A673 (cell line): ENCODE results near the gene KLK11. TPM values are rescaled to one million over a fixed set of nuclear protein-coding genes. Genes with fewer than 3 reads are reported as not detected.

Experiments used
- BruUV-seq: library from RNA; stranded (reverse); fragments of 400-500 nt; replicated peaks from 2 replicates; lab custom pipeline; 2021; lab: Mats Ljungman, UMichigan
- CTCF ChIA-PET: fragments of 300-600 bp; sonication (Branson Sonifier 250); formaldehyde crosslinking; loops from one replicate; lab custom pipeline; 2022; ENCODE audit warnings: antibody characterized with exemption; lab: Charles Lee
- POLR2A ChIA-PET: fragments of 300-600 bp; sonication (Branson Sonifier 250); formaldehyde crosslinking; loops from one replicate; lab custom pipeline; 2022; ENCODE audit warnings: antibody characterized with exemption; ENCODE audit not compliant: low non-redundant PET; lab: Charles Lee
- DNase-seq: peaks from one replicate; pipeline ENCODE4 v3.0.0-alpha.2; 2015; ENCODE audit warnings: low spot score
- H3K27ac ChIP-seq: fragments of 200-600 bp; sonication (generic); 2 replicates; pipeline ENCODE4 v1.5.1; 2016; ENCODE audit warnings: mixed run types, low read depth, mild to moderate bottlenecking, mixed read lengths, antibody characterized with exemption, low read length; ENCODE audit not compliant: poor library complexity, severe bottlenecking
- H3K27me3 ChIP-seq: fragments of 200-600 bp; sonication (generic); replicated peaks from 2 replicates; pipeline ENCODE4 v1.6.1; 2017; ENCODE audit warnings: mixed run types, low read depth, mild to moderate bottlenecking, mixed read lengths, antibody characterized with exemption, low read length; ENCODE audit not compliant: insufficient read depth, poor library complexity
- H3K36me3 ChIP-seq: fragments of 200-600 bp; sonication (generic); 2 replicates; pipeline ENCODE4 v1.6.1; 2016; ENCODE audit warnings: mixed run types, mild to moderate bottlenecking, mixed read lengths, antibody characterized with exemption, low read length; ENCODE audit not compliant: insufficient read depth, poor library complexity, severe bottlenecking
- H3K4me1 ChIP-seq: fragments of 200-600 bp; sonication (generic); 2 replicates; pipeline ENCODE4 v1.6.1; 2017; ENCODE audit warnings: mixed run types, mild to moderate bottlenecking, mixed read lengths, antibody characterized with exemption, low read length; ENCODE audit not compliant: insufficient read depth, poor library complexity, severe bottlenecking
- H3K4me3 ChIP-seq: fragments of 200-600 bp; sonication (generic); 2 replicates; pipeline ENCODE4 v1.5.1; 2016; ENCODE audit warnings: low read depth, mixed run types, mild to moderate bottlenecking, mixed read lengths, low read length; ENCODE audit not compliant: poor library complexity, severe bottlenecking
- H3K9me3 ChIP-seq: fragments of 200-600 bp; sonication (generic); 2 replicates; pipeline ENCODE4 v1.6.1; 2016; ENCODE audit warnings: mixed run types, low read depth, mild to moderate bottlenecking, mixed read lengths, antibody characterized with exemption, low read length; ENCODE audit not compliant: poor library complexity, severe bottlenecking
- CTCF ChIP-seq: fragments of 300-800, 200-600 bp; sonication (generic); conservative IDR thresholded peaks from 2 replicates; pipeline ENCODE4 v1.5.1; 2017; ENCODE audit warnings: low read depth, mild to moderate bottlenecking, antibody characterized with exemption, low read length, moderate library complexity, mixed read lengths
- EZH2 ChIP-seq: fragments of 200-600 bp; sonication (generic); IDR thresholded peaks from 2 replicates; pipeline ENCODE4 v1.6.1; 2017; ENCODE audit warnings: borderline replicate concordance, low read depth, mild to moderate bottlenecking, mixed read lengths, antibody characterized with exemption, low read length; ENCODE audit not compliant: poor library complexity, severe bottlenecking
- intact Hi-C: fragments of 100-400 bp; cut with micrococcal nuclease; formaldehyde crosslinking; loops from one replicate; pipeline ENCODE4 v1.10.0; 2022; ENCODE audit not compliant: unreplicated experiment
- total RNA-seq: library from RNA; stranded (reverse); gene quantifications from 2 replicates; pipeline ENCODE4 v1.2.3, GENCODE V29; 2021

The KLK11 gene
- total RNA-seq, 1 experiment from 2014 or later: not detected

GRCh38 chr19:50975766-50976165, 50.6 kb downstream of the KLK11 start:
- no peak overlapping the region for H3K4me3 ChIP-seq
- peaks cover 42% of the 10 kb centered on the region for H3K27me3 ChIP-seq
- TF ChIP-seq EZH2: no peak
- TF ChIP-seq CTCF: no peak
- ChIA-PET CTCF (no interaction called here), POLR2A (no interaction called here)
- no peak overlapping the region for H3K27ac ChIP-seq
- intact Hi-C loops: no loop called here
- no peaks in the 10 kb centered on the region for H3K9me3 ChIP-seq
- no peaks in the 10 kb centered on the region for H3K36me3 ChIP-seq
- no peak for DNase-seq
- BruUV-seq: no TSS peak
- no peaks in the 10 kb centered on the region for H3K4me1 ChIP-seq

GRCh38 chr19:50974702-50975556, 51.5 kb downstream of the KLK11 start:
- no peak overlapping the region for H3K4me3 ChIP-seq
- no peaks in the 10 kb centered on the region for H3K9me3 ChIP-seq
- no peak for TF ChIP-seq EZH2
- no peak overlapping the region for H3K27ac ChIP-seq
- no peaks in the 10 kb centered on the region for H3K36me3 ChIP-seq
- peaks cover 40% of the 10 kb centered on the region for H3K27me3 ChIP-seq
- BruUV-seq: no TSS peak
- CTCF ChIA-PET: interaction anchor here (0.7 kb wide), 1 partner anchor 39 kb away, joined by 3 read pairs; no protein-coding TSS in a partner anchor
- POLR2A ChIA-PET: no interaction called here
- no peak for DNase-seq
- intact Hi-C loops: no loop called here
- H3K4me1 ChIP-seq: no peaks in the 10 kb centered on the region

- no peak for TF ChIP-seq CTCF
- no peak for TF ChIP-seq EZH2
- Histone ChIP-seq H3K4me1 (no peaks in the 10 kb centered on the region), H3K27ac (no peak overlapping the region), H3K4me3 (no peak overlapping the region), H3K36me3 (no peaks in the 10 kb centered on the region), H3K9me3 (no peaks in the 10 kb centered on the region), H3K27me3 (peaks cover 35% of the 10 kb centered on the region)
- ChIA-PET POLR2A (interaction anchor here (0.6 kb wide), 1 partner anchor 47 kb away, joined by 5 read pairs; no protein-coding TSS in a partner anchor), CTCF (interaction anchor here (0.6 kb wide), 1 partner anchor 122 kb away, joined by 6 read pairs; no protein-coding TSS in a partner anchor)
- no peak for DNase-seq
- intact Hi-C loops: no loop called here
- BruUV-seq: no TSS peak
Observed at GRCh38 chr19:50972795-50973376, 53.5 kb downstream of the KLK11 start.

Other genes starting within 250 kb of the KLK11 start
- not detected in 2 replicates for gene ACP4, start 236.2 kb downstream of the KLK11 start, total RNA-seq
- gene KLK1, start 202.8 kb downstream of the KLK11 start, total RNA-seq: 0.68 TPM in 1 of 2 replicates, not detected in the other
- gene KLK15, start 193.0 kb downstream of the KLK11 start, total RNA-seq: not detected in 2 replicates
- not detected in 2 replicates for gene KLK3, start 171.7 kb downstream of the KLK11 start, total RNA-seq
- gene KLK2, start 153.2 kb downstream of the KLK11 start, total RNA-seq: not detected in 2 replicates
- gene KLK4, start 115.2 kb downstream of the KLK11 start, total RNA-seq: not detected in 2 replicates
- gene KLK5, start 73.6 kb downstream of the KLK11 start, total RNA-seq: not detected in 2 replicates
- gene KLK6, start 57.0 kb downstream of the KLK11 start, total RNA-seq: not detected in 2 replicates
- gene KLK7, start 42.7 kb downstream of the KLK11 start, total RNA-seq: not detected in 2 replicates
- gene KLK8, start 25.0 kb downstream of the KLK11 start, total RNA-seq: not detected in 2 replicates
- gene KLK10, start 6.9 kb downstream of the KLK11 start, total RNA-seq: not detected in 2 replicates
- gene KLK12, start 8.4 kb upstream of the KLK11 start, total RNA-seq: not detected in 2 replicates
- gene KLK13, start 38.5 kb upstream of the KLK11 start, total RNA-seq: not detected in 2 replicates
- 1.0 and 1.2 TPM in 2 replicates for gene KLK14, start 56.3 kb upstream of the KLK11 start, total RNA-seq
- gene CTU1, start 81.8 kb upstream of the KLK11 start, total RNA-seq: 11.8 and 13.4 TPM in 2 replicates
- not detected in 2 replicates for gene SIGLEC9, start 98.3 kb upstream of the KLK11 start, total RNA-seq
- not detected in 2 replicates for gene SIGLEC7, start 115.7 kb upstream of the KLK11 start, total RNA-seq
- gene CD33, start 198.5 kb upstream of the KLK11 start, total RNA-seq: not detected in 2 replicates
- not detected in 2 replicates for gene SIGLECL1, start 224.5 kb upstream of the KLK11 start, total RNA-seq